Superior temporal gyrus (tissue), 1 donor: Measurements from ENCODE around the gene FSD1.
"Not testable (repeated sequence)": the region's sequence is repeated elsewhere in the genome, so short reads cannot be mapped to it uniquely, and the experiment has no call there.

Experiments used
- DNase-seq: peaks from one replicate; pipeline ENCODE4 v3.0.0-alpha.2; 2016; ENCODE audit errors: extremely low spot score

The FSD1 gene

GRCh38 chr19:4284974-4285373 lies 19.4 kb upstream of the FSD1 start:
- no peak for DNase-seq

GRCh38 chr19:4286141-4286540 lies 18.3 kb upstream of the FSD1 start:
- not testable (repeated sequence) for DNase-seq

- no peak for DNase-seq
Measured at GRCh38 chr19:4288091-4288777, 16.2 kb upstream of the FSD1 start.

GRCh38 chr19:4291184-4291732 lies 13.1 kb upstream of the FSD1 start:
- no peak for DNase-seq

GRCh38 chr19:4292515-4292914 lies 11.9 kb upstream of the FSD1 start:
- DNase-seq: no peak

- DNase-seq: no peak
Measured at GRCh38 chr19:4294389-4294788, 10.0 kb upstream of the FSD1 start.

- DNase-seq: peak; percentile 64
Measured at GRCh38 chr19:4295972-4296771, 8.2 kb upstream of the FSD1 start.

GRCh38 chr19:4297901-4298809 lies 6.2 kb upstream of the FSD1 start:
- no peak for DNase-seq

- no peak for DNase-seq
Measured at GRCh38 chr19:4298810-4299550, 5.4 kb upstream of the FSD1 start.

GRCh38 chr19:4300589-4300988 lies 3.8 kb upstream of the FSD1 start:
- no peak for DNase-seq

- no peak for DNase-seq
Measured at GRCh38 chr19:4301590-4302242, 2.7 kb upstream of the FSD1 start.

- no peak for DNase-seq
Measured at GRCh38 chr19:4302243-4302640, 2.2 kb upstream of the FSD1 start, which contains the start of gene TMIGD2. TSS of gene TMIGD2 (minus strand) at chr19:4302389. CDS start at chr19:4302385, 4 bp downstream.

GRCh38 chr19:4303819-4304537 lies 420 bp upstream of the FSD1 start:
- no peak for DNase-seq

- no peak for DNase-seq
Measured at GRCh38 chr19:4305257-4305612, 837 bp downstream of the FSD1 start.

- no peak for DNase-seq
Measured at GRCh38 chr19:4305659-4306058, 1.3 kb downstream of the FSD1 start.

GRCh38 chr19:4310247-4311121 lies 6.1 kb downstream of the FSD1 start:
- DNase-seq: no peak

GRCh38 chr19:4313847-4314490 lies 9.6 kb downstream of the FSD1 start:
- DNase-seq: no peak

- DNase-seq: no peak
Measured at GRCh38 chr19:4316956-4317355, 12.6 kb downstream of the FSD1 start.

GRCh38 chr19:4318460-4318859 lies 14.1 kb downstream of the FSD1 start:
- DNase-seq: no peak
